ENCODE results near the gene GEMIN5.
"Not testable (repeated sequence)": the region's sequence is repeated elsewhere in the genome, so short reads cannot be mapped to it uniquely, and the experiment has no call there.

GEMIN5 gene

GRCh38 chr5:154937718-154938466, at the start of gene GEMIN5:
Gene GEMIN5, minus strand, starts transcription at chr5:154938211. Its CDS starts 78 bp downstream, at chr5:154938133.
- DNase-seq (ENCODE audit: low spot score): peak; percentile 97

GRCh38 chr5:154986151-154986550, 48.1 kb upstream of the GEMIN5 start:
- no peak for DNase-seq (ENCODE audit: low spot score)

DNA sequence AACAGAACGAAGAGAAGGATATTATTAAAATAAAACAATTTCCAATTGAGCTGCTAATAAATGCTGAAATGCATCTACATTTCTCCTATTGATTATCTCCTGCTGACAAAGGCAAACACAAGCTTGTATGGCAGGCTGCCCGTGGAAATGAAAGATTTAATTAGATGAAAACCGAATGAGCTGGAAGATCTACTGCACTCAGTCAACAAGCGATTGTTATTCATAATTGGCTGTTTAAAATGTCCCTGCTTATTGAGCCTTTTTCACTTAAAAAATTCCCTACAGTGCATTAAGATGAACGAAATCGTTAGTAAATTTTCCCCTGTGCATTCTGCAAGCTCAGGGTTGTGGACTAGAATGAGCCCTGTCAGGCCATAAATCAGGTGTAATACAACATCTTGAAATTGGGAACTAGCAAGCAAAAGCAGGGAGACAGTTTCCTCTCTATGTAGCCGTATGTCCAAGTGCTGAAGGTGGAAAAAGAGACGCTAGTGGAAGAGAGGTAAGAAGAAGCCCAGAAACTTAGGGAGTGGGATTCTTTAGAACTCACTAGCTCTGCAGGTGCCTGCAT, 47.0 kb upstream of the GEMIN5 start:
- no peak for DNase-seq (ENCODE audit: low spot score)

DNA sequence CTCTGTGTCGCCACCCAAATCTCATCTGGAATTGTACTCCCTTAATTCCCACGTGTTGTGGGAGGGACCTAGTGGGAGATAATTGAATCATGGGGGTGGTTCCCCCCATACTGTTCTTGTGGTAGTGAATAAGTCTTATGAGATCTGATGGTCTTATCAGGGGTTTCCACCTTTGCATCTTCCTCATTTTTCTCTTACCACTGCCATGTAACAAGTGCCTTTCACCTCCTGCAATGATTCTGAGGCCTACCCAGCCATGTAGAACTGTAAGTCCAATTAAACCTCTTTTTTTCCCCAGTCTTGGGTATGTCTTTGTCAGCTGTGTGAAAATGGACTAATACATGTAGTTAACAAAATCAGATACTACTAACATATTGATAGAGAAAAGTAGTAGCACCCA, 40.3 kb upstream of the GEMIN5 start:
- DNase-seq (ENCODE audit: low spot score): not testable (repeated sequence)

GRCh38 chr5:154977409-154977808, 39.4 kb upstream of the GEMIN5 start:
- DNase-seq (ENCODE audit: low spot score): no peak

DNA sequence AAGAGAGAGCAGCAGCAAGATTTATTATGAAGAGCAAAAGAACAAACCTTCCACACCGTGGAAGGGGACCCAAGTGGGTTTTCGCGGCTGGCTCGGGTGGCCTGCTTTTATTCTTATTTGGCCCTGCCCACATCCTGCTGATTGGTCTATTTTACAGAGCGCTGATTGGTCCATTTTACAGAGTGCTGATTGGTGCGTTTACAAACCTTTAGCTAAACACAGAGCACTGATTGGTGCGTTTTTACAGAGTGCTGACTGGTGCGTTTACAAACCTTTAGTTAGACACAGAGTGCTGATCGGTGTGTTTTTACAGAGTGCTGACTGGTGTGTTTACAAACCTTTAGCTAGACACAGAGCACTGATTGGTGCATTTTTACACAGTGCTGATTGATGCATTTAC, 38.1 kb upstream of the GEMIN5 start:
- not testable (repeated sequence) for DNase-seq (ENCODE audit: low spot score)

- DNase-seq (ENCODE audit: low spot score): peak; percentile 54
These were observed 34.6 kb upstream of the GEMIN5 start for GRCh38 chr5:154972476-154973080.

- peak; percentile 31 for DNase-seq (ENCODE audit: low spot score)
These were observed 33.5 kb upstream of the GEMIN5 start for GRCh38 chr5:154971501-154971900.

- peak; percentile 35 for DNase-seq (ENCODE audit: low spot score)
These were observed 32.7 kb upstream of the GEMIN5 start for GRCh38 chr5:154970759-154971158.

GRCh38 chr5:154968953-154969352, 30.9 kb upstream of the GEMIN5 start:
- DNase-seq (ENCODE audit: low spot score): no peak

GRCh38 chr5:154967421-154968024, 29.5 kb upstream of the GEMIN5 start:
- peak; percentile 21 for DNase-seq (ENCODE audit: low spot score)

DNA sequence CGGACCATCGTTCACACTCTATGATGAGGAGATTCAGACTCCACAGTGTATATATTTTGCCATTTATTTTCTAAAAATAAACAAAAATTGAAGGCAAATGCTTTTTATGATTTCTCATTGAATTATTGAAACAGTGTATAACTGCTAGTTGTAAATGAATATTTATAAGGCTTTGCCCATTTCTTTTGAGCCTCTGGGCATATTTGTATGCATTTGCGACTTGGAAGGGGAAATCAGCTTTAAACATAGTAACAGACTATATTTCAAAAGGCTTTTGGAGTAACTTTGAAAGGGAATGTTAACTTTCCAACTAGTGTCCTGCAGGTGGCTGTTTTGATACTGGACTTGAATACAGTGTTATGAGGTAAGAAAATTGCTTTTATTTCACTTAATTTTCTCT, 28.9 kb upstream of the GEMIN5 start:
- DNase-seq (ENCODE audit: low spot score): no peak

GRCh38 chr5:154966081-154966841, 28.2 kb upstream of the GEMIN5 start:
- DNase-seq (ENCODE audit: low spot score): no peak

GRCh38 chr5:154962494-154962893, 24.5 kb upstream of the GEMIN5 start:
- peak; percentile 13 for DNase-seq (ENCODE audit: low spot score)

DNA sequence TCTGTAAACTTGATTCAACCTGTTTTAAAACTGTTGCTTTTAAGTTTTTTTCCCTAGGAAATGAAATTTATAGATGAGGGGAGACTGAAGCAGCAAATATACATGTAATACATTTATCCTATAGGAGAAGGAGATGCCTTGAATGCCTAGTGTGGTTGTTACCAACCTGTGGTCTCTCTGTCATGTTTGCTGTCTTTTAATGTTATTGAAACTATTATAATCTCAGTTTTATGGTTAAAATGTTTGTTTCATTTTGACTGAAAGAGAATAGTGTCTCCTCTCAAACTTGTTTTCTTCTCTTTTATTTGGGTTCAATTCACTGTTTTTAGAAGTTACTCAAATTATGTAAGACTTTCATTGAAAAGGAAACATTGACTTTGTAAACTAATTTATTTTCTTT, 18.7 kb upstream of the GEMIN5 start:
- no peak for DNase-seq (ENCODE audit: low spot score)

- no peak for DNase-seq (ENCODE audit: low spot score)
These were observed 11.8 kb upstream of the GEMIN5 start for GRCh38 chr5:154949781-154950180.

- no peak for DNase-seq (ENCODE audit: low spot score)
These were observed 10.3 kb upstream of the GEMIN5 start for GRCh38 chr5:154948313-154948712.

- no peak for DNase-seq (ENCODE audit: low spot score)
These were observed 9.8 kb upstream of the GEMIN5 start for GRCh38 chr5:154947778-154948177.

- DNase-seq (ENCODE audit: low spot score): peak; percentile 36
These were observed 7.8 kb upstream of the GEMIN5 start for GRCh38 chr5:154945695-154946301.

GRCh38 chr5:154944716-154945115, 6.7 kb upstream of the GEMIN5 start:
- DNase-seq (ENCODE audit: low spot score): no peak

DNA sequence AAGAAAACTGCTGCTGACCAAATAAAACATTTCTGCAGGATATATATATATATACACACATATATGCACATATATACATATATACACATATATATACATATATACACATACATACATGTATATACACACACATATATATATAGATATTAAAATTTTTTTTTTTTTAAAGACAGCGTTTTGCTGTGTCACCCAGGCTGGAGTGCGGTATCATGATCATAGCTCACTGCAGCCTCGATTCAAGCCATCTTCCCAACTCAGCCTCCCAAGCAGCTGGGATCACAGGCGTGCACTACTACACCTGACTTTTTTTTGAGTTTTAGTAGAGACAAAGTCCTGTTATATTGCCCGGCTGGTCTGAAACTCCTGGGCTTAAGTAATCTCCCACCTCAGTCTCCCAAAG, 5.5 kb upstream of the GEMIN5 start:
- no peak for DNase-seq (ENCODE audit: low spot score)

Measured in AG20443 (cell line).